Mesenchymal stem cell (in vitro differentiated cells and primary cell): ENCODE measurements around the gene CCDC74B.
"Not testable (repeated sequence)": the region's sequence is repeated elsewhere in the genome, so short reads cannot be mapped to it uniquely, and the experiment has no call there.

ENCODE experiments used
- DNase-seq: peaks from one replicate; pipeline ENCODE4 v3.0.0-alpha.2; 2013
- H2AFZ ChIP-seq: one replicate; pipeline ENCODE4 v1.6.1; 2013; ENCODE audit warnings: low read depth, mild to moderate bottlenecking, control low read depth, inconsistent platforms, low read length, moderate library complexity
- H2AK5ac ChIP-seq: 2 replicates; pipeline ENCODE4 v1.6.1; 2013; ENCODE audit warnings: low read length, moderate library complexity, mild to moderate bottlenecking, inconsistent platforms; ENCODE audit not compliant: severe bottlenecking
- H2BK120ac ChIP-seq: one replicate; pipeline ENCODE4 v1.6.1; 2013; ENCODE audit warnings: low read depth, mild to moderate bottlenecking, inconsistent platforms, low read length, moderate library complexity
- H2BK12ac ChIP-seq, 2 experiments: one replicate each; pipeline ENCODE4 v1.6.1; 2013; ENCODE audit warnings: inconsistent platforms in 2 of 2, low read length in 2 of 2, mild to moderate bottlenecking in 2 of 2, moderate library complexity in 2 of 2, control low read depth in 1 of 2
- H2BK15ac ChIP-seq: one replicate; pipeline ENCODE4 v1.6.1; 2013; ENCODE audit warnings: mild to moderate bottlenecking, low read depth, inconsistent platforms; ENCODE audit not compliant: poor library complexity, severe bottlenecking
- H2BK5ac ChIP-seq: 2 replicates; pipeline ENCODE4 v1.6.1; 2013; ENCODE audit warnings: low read depth, mild to moderate bottlenecking, low read length, control low read depth, inconsistent platforms; ENCODE audit not compliant: poor library complexity, severe bottlenecking
- H3K14ac ChIP-seq, 2 experiments: one replicate each; pipeline ENCODE4 v1.6.1; 2013; ENCODE audit warnings: inconsistent platforms in 2 of 2, low read length in 2 of 2, control low read depth in 1 of 2, mild to moderate bottlenecking in 1 of 2, moderate library complexity in 1 of 2
- H3K18ac ChIP-seq, 2 experiments: one replicate each; pipeline ENCODE4 v1.6.1; 2013; ENCODE audit warnings: inconsistent platforms in 2 of 2, low read length in 2 of 2, control low read depth in 1 of 2, low read depth in 1 of 2, mild to moderate bottlenecking in 1 of 2
- H3K23ac ChIP-seq, 2 experiments: one replicate each; pipeline ENCODE4 v1.6.1; 2013; ENCODE audit warnings: inconsistent platforms in 2 of 2, low read length in 2 of 2, mild to moderate bottlenecking in 2 of 2, moderate library complexity in 2 of 2, control low read depth in 1 of 2
- H3K27ac ChIP-seq: 2 replicates; pipeline ENCODE4 v1.5.1; 2013; ENCODE audit warnings: mild to moderate bottlenecking, moderate library complexity, low read length, control low read depth, inconsistent platforms; ENCODE audit not compliant: poor library complexity, severe bottlenecking
- H3K27me3 ChIP-seq, 2 experiments: 2 replicates each; pipeline versions ENCODE4 v1.6.1 to v1.7.0; 2013; ENCODE audit warnings: low read length in 2 of 2, mild to moderate bottlenecking in 2 of 2, moderate library complexity in 2 of 2, control low read depth in 1 of 2, inconsistent platforms in 1 of 2; ENCODE audit not compliant: control insufficient read depth in 1 of 2, insufficient read depth in 1 of 2
- H3K36me3 ChIP-seq, 2 experiments: 2 replicates each; pipeline versions ENCODE4 v1.6.1 to v1.7.0; 2013; ENCODE audit warnings: low read length in 2 of 2, control low read depth in 1 of 2, inconsistent platforms in 1 of 2, low read depth in 1 of 2, mild to moderate bottlenecking in 1 of 2; ENCODE audit not compliant: insufficient read depth in 2 of 2, control insufficient read depth in 1 of 2
- H3K4ac ChIP-seq, 2 experiments: one replicate each; pipeline ENCODE4 v1.6.1; 2013; ENCODE audit warnings: inconsistent platforms in 2 of 2, low read length in 2 of 2, mild to moderate bottlenecking in 2 of 2, moderate library complexity in 2 of 2, control low read depth in 1 of 2, low read depth in 1 of 2
- H3K4me1 ChIP-seq: 2 replicates; pipeline ENCODE4 v1.6.1; 2013; ENCODE audit warnings: low read depth, low read length, control low read depth; ENCODE audit not compliant: control insufficient read depth, insufficient read depth
- H3K4me2 ChIP-seq: 2 replicates; pipeline ENCODE4 v1.6.1; 2013; ENCODE audit warnings: low read length, mild to moderate bottlenecking, inconsistent platforms; ENCODE audit not compliant: poor library complexity, severe bottlenecking
- H3K4me3 ChIP-seq, 2 experiments: 2 replicates each; pipeline versions ENCODE4 v1.5.1 to v1.7.0; 2013; ENCODE audit warnings: low read length in 2 of 2, mild to moderate bottlenecking in 2 of 2, control low read depth in 1 of 2, low read depth in 1 of 2; ENCODE audit not compliant: insufficient read depth in 1 of 2
- H3K79me1 ChIP-seq: replicated peaks from 2 replicates; pipeline ENCODE4 v1.6.1; 2013; ENCODE audit warnings: mild to moderate bottlenecking, control low read depth, low read length, inconsistent platforms; ENCODE audit not compliant: poor library complexity, severe bottlenecking
- H3K9ac ChIP-seq: 2 replicates; pipeline ENCODE4 v1.7.0; 2013; ENCODE audit warnings: mild to moderate bottlenecking, low read length, moderate library complexity
- H3K9me3 ChIP-seq: 2 replicates; pipeline ENCODE4 v1.7.0; 2013; ENCODE audit warnings: mild to moderate bottlenecking, low read length; ENCODE audit not compliant: control insufficient read depth
- H4K8ac ChIP-seq: one replicate; pipeline ENCODE4 v1.6.1; 2013; ENCODE audit warnings: inconsistent platforms, mild to moderate bottlenecking, low read length, moderate library complexity
- H4K91ac ChIP-seq: one replicate; pipeline ENCODE4 v1.6.1; 2013; ENCODE audit warnings: mild to moderate bottlenecking, low read length, inconsistent platforms
- WGBS: methylation state at CpG from one replicate; pipeline ENCODE4 v1.1.7; 2013; ENCODE audit warnings: mixed read lengths; 5-methylcytosine and 5-hydroxymethylcytosine counted together

CCDC74B gene

DNA sequence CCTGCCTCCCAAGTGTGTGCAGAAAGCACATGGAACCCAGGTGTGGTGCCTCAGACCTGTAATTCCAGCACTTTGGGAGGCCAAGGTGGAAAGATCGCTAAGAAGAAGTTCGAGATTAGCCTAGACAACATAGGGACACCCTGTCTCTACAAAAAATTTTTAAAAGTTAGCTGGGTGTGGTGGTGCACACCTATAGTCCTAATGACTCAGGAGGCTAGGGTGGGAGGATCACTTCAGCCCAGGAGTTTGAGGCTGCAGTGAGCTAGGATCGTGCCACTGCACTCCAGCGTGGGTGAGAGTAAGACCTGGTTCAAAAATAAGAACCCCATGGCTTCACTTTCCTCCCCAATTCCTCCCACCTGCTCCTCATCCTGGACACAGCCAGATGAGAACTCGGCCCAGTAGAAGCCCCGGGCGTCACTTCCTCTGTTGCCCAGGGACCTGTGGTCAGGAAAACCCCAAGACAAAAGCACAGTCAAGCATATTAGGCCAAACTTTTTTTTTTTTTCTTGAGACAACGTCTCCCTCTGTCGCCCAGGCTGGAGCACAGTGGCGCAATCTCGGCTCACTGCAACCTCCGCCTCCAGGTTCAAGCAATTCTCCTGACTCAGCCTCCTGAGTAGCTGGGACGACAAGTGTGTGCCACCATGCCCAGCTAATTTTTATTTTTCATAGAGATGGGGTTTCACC is 13.1 kb upstream of the CCDC74B start:
- H3K79me1 ChIP-seq, result peaks cover 16% of the 10 kb centered on the region

DNA sequence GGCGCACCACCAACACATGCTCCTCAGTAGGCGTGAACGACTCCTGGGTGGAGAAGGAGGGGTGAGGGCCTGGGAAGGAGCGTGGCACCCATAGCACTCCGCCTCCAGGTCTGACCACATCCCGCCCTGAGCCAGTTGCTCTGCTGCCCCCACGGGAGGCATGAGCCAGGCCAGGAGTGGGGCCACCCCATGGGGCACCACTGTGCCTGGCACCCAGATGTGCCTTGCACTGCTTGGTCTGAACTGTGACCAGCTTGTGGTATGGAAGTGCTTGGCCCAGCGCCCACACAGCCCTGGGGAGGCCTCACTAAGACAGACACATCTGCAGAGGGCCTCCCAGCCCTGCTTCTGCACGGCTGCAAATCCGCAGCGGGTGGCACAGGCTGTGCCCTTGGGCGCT is 12.4 kb upstream of the CCDC74B start:
- not testable (repeated sequence) for H4K8ac ChIP-seq, H2BK5ac ChIP-seq, H3K23ac ChIP-seq, H2AFZ ChIP-seq, H3K18ac ChIP-seq, H3K27me3 ChIP-seq, H2BK15ac ChIP-seq, H2BK12ac ChIP-seq, H3K4ac ChIP-seq, DNase-seq, H2BK120ac ChIP-seq, H3K14ac ChIP-seq, H2AK5ac ChIP-seq, H3K27ac ChIP-seq, H4K91ac ChIP-seq, H3K4me2 ChIP-seq, H3K9me3 ChIP-seq, H3K9ac ChIP-seq
- Histone ChIP-seq H3K79me1 (peaks cover 14% of the 10 kb centered on the region), H3K36me3 (peaks cover 17 to 83% of the 10 kb centered on the region in 2 experiments), H3K4me3 (peak overlapping the region in 1 of 2 experiments; percentile 17), H3K4me1 (peaks cover 14% of the 10 kb centered on the region)
- WGBS, result 97% methylated on average over 11 of the region's 12 CpGs

More for the DNA sequence above, 13.1 kb upstream of the CCDC74B start:
- H3K27me3 ChIP-seq, H3K23ac ChIP-seq, H2AFZ ChIP-seq, H4K8ac ChIP-seq, H2AK5ac ChIP-seq, H3K9ac ChIP-seq, H3K18ac ChIP-seq, H3K4me2 ChIP-seq, H2BK5ac ChIP-seq, H2BK15ac ChIP-seq, H3K27ac ChIP-seq, DNase-seq, H4K91ac ChIP-seq, H2BK120ac ChIP-seq, H3K4me3 ChIP-seq, H2BK12ac ChIP-seq, H3K9me3 ChIP-seq, H3K14ac ChIP-seq, H3K4ac ChIP-seq: not testable (repeated sequence)
- H3K4me1 ChIP-seq, result peaks cover 14% of the 10 kb centered on the region
- 90% methylated on average over 13 of the region's 13 CpGs for WGBS
- peaks cover 20 to 83% of the 10 kb centered on the region in 2 experiments for H3K36me3 ChIP-seq

DNA sequence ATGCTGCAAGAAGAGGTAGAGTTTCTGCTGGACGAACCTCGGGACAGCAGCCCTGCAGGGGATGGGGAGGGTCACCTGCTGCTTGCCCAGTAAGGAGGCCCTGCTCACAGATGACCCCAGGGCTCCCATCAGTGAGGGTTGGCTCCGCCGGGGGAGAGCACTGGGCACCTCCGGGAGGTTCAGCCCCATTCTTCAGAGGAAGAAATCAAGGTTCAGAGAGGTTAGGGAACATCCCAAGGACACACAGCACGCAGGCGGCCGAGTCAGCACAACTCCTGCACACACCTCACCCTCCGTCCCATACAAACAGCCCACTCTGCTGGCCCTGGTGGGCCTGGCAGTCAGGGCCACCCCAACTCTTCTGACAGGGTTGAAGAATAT is 11.7 kb upstream of the CCDC74B start:
- no peaks in the 10 kb centered on the region for H3K27me3 ChIP-seq
- H2AK5ac ChIP-seq, result no peak overlapping the region
- peaks cover 14% of the 10 kb centered on the region for H3K79me1 ChIP-seq
- no peak overlapping the region for H3K23ac ChIP-seq
- H4K8ac ChIP-seq, result no peak overlapping the region
- peaks cover 14% of the 10 kb centered on the region for H3K4me1 ChIP-seq
- no peak overlapping the region for H3K14ac ChIP-seq
- no peak overlapping the region for H3K4me2 ChIP-seq
- H3K4ac ChIP-seq, result no peak overlapping the region
- no peak overlapping the region for H2BK5ac ChIP-seq
- no peak overlapping the region for H2AFZ ChIP-seq
- 97% methylated on average over 5 of the region's 9 CpGs for WGBS
- H2BK120ac ChIP-seq, result no peak overlapping the region
- H3K18ac ChIP-seq, result no peak overlapping the region
- H3K27ac ChIP-seq, result no peak overlapping the region
- no peak overlapping the region for H4K91ac ChIP-seq
- no peaks in the 10 kb centered on the region for H3K9me3 ChIP-seq
- no peak overlapping the region for H3K4me3 ChIP-seq
- peaks cover 16 to 84% of the 10 kb centered on the region in 2 experiments for H3K36me3 ChIP-seq
- no peak overlapping the region for H2BK12ac ChIP-seq
- H3K9ac ChIP-seq, result no peak overlapping the region
- no peak for DNase-seq
- H2BK15ac ChIP-seq, result no peak overlapping the region

DNA sequence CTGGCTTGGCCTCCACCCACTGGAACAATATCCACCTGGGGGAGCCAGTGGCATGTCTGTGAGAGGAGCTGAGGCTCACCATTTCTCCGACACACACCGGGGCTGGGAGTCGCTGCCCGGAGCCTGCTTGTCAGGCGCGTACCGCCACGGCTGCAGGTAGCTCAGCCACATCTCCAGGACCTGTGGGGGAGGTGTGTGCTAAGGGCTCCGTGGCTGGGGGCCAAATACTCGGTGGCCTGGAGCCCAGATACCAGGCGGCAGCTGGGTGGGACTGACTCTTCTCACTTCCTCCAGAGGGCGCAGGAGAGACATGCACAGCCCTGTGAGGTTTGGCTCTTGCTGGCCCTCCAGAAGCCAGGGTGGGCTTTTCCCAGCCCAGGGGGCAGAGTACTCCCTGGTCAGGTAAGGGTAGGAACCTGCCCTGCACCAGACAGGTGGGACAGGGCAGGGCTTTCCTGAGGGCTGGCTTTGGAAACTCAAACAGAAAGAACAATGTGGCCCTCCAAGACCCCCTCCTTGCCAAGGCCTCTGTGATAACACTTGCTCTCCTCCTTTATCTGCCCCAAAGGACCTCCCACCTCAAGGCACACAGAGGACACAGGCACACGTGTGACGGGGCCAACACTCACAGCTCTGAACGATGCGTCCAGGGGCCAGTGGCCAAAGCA is 11.2 kb upstream of the CCDC74B start:
- not testable (repeated sequence) for H3K27ac ChIP-seq

More for the DNA sequence above, 11.2 kb upstream of the CCDC74B start:
- not testable (repeated sequence) for H2AFZ ChIP-seq, H3K14ac ChIP-seq, H3K23ac ChIP-seq, H3K4me3 ChIP-seq, H2AK5ac ChIP-seq, H3K4me2 ChIP-seq, H3K18ac ChIP-seq, H2BK15ac ChIP-seq, H3K27me3 ChIP-seq, H2BK5ac ChIP-seq, H3K9me3 ChIP-seq, H4K91ac ChIP-seq, H3K4ac ChIP-seq, H2BK120ac ChIP-seq, H3K9ac ChIP-seq, H2BK12ac ChIP-seq
- Histone ChIP-seq H3K79me1 (peaks cover 13% of the 10 kb centered on the region), H3K36me3 (peaks cover 16 to 83% of the 10 kb centered on the region in 2 experiments), H3K4me1 (peaks cover 11% of the 10 kb centered on the region), H4K8ac (peak overlapping the region; percentile 41)
- 82% methylated on average over 16 of the region's 16 CpGs for WGBS
- DNase-seq, result peak; percentile 52
